AG09319 (cell line): Measurements from ENCODE around the gene NLRP5.

Experiments used
- DNase-seq: peaks from one replicate; pipeline ENCODE4 v3.0.0-alpha.2; 2010; ENCODE audit warnings: low read depth; ENCODE audit errors: extremely low read depth
- TF ChIP-seq, protein P1 (sequence below): IDR thresholded peaks from 2 replicates; pipeline ENCODE4 v1.5.1; 2011; ENCODE audit warnings: low read depth, mild to moderate bottlenecking, inconsistent platforms, low read length, moderate library complexity

The NLRP5 gene

DNA sequence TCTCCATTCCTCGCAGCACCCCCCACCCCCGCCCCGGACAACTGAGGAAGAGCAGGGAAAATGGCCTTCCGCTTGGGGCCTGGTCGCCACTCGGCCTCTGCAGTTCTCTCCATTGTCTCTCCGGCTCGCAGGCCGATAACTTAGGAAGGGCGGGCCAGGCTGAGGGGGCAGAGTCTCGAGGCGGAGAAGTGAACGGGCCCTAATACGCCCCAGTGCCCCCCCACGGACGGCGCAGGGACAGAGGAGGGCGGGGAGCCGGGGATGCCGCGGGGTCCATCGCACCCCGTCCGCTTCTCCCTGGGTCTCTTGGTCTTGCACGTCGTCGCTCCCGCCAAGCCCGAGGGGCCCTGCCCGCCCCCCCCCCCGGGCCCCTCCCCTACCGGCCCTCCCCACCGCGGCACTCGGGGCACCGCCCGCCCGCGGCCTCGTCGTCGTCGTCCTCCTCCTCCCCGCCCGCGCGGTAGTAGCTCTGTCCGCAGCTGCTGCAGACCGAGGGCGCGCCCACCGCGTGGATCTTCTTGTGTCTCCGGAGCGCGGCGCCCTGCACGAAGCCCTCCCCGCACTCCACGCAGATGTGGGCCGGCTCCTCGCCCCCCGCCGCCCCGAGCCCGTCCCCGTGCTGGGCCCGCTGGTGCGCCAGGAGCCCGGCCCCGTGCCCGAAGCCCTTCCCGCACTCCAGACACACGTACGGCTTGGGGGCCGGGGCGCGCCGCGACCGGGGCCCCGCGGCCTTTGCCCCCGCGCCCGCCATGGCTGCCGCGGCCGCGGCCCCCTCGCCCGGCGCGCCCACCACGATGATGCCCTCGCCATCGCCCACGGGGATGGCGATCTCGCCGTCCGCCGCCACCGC is 101.3 kb downstream of the NLRP5 start:
- TF ChIP-seq, protein P1, sequence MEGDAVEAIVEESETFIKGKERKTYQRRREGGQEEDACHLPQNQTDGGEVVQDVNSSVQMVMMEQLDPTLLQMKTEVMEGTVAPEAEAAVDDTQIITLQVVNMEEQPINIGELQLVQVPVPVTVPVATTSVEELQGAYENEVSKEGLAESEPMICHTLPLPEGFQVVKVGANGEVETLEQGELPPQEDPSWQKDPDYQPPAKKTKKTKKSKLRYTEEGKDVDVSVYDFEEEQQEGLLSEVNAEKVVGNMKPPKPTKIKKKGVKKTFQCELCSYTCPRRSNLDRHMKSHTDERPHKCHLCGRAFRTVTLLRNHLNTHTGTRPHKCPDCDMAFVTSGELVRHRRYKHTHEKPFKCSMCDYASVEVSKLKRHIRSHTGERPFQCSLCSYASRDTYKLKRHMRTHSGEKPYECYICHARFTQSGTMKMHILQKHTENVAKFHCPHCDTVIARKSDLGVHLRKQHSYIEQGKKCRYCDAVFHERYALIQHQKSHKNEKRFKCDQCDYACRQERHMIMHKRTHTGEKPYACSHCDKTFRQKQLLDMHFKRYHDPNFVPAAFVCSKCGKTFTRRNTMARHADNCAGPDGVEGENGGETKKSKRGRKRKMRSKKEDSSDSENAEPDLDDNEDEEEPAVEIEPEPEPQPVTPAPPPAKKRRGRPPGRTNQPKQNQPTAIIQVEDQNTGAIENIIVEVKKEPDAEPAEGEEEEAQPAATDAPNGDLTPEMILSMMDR: no peak
- DNase-seq: no peak

DNA sequence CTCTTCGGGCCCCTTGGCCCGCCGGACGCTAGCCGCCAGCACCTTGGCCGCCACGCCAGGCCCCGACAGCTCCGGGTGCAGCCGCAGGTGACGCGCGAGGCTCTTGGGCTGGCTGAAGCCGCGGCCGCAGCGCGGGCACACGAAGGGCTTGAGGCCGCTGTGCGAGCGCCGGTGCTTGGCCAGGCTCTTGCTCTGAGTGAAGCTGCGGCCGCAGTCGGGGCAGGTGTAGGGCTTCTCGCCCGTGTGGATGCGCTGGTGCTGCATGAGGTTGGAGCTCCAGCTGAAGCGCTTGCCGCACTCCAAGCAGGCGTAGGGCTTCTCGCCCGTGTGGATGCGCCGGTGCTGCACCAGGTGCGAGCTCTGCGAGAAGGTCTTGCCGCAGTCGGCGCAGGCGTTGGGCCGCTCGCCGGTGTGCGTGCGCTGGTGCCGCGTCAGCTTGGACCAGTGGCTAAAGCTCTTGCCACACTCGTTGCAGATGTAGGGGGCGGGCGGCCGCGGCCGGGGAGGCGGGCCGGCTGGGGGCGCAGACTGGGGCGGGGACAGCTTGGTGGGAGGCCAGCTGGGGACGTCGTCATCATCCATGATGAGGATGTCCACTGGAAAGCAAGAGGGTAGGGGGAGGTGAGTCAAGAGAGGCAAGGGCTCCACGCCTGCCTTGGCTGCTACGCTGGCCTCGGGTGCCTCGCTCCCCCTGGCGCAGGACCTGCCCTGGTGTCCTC is 102.1 kb downstream of the NLRP5 start:
- DNase-seq: no peak
- TF ChIP-seq, protein P1: no peak

DNA sequence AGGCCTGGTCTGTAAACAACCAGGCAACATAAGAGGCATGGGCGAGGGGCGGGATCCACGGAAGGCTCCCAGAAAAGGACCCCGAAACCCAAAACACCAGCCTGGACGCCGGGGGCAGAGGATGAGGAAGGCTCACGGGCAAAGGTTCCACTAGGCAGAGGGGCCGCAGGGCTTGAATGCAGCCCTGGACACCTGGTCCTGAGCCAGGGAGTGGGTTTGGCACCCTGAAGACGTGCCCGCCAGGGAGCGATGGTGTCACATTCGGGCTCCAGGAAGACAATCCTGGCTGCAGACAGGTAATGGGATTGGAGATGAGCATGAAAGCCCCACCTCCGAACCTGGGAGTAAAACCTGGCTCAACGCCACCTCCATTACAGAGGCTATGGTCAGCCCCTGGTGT is 102.8 kb downstream of the NLRP5 start:
- DNase-seq: no peak
- TF ChIP-seq, protein P1: no peak

DNA sequence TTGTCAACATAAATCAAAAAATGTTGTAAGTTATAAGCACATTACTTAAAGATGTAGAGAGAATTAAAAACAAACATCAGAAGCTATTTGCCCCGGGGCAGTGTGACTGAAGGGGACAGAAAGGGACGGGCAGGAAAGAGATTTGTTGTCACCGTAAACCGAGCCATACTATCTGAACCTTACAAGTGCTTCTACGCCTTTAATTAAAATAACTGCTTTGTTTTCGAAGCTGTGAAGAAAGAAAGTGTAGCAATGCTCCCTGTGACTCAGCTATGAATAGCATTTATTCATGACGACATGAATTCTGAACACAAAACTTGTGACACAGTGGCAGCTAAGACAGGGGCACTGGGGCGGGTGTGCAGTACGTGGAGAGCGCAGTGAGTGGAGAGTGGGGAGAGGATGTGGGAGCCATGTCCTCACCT is 104.5 kb downstream of the NLRP5 start:
- no peak for DNase-seq
- TF ChIP-seq, protein P1: no peak

DNA sequence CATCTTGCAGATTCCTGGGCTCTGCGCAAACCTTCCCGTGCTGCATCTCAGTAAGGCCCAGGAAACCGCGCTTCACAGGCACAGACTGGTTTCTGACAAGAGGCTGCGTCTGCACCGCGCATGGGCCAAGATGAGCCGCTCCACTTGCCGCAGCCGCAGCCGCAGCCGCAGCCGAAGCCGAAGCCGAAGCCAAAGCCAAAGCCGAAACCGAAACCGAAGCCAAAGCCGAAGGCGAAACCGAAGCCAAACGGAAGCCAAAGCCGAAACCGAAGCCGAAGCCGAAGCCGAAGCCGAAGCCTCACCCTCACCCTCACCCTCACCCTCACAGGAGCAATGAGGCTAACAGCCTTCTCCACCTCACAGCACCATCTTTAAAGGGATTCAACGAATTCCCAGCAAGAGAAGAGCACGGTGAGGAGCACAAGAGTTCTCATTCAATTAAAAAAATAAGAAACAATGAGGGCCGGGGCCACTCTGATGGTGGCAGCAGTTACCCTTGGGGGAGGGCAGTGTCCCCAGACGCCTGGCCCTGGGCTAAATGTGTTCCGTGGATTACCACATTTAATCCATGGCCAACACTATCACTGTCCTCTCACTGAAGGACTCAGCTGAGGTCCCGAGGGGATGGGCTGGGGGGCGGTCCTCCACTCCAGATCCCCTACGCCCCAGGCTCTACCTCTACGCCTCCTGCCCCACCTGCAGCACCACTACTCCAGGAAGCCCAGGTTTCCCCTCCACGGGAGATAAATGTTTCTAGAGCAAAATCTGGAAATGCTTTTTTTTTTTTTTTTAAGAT is 105.4 kb downstream of the NLRP5 start:
- TF ChIP-seq, protein P1: no peak
- no peak for DNase-seq

DNA sequence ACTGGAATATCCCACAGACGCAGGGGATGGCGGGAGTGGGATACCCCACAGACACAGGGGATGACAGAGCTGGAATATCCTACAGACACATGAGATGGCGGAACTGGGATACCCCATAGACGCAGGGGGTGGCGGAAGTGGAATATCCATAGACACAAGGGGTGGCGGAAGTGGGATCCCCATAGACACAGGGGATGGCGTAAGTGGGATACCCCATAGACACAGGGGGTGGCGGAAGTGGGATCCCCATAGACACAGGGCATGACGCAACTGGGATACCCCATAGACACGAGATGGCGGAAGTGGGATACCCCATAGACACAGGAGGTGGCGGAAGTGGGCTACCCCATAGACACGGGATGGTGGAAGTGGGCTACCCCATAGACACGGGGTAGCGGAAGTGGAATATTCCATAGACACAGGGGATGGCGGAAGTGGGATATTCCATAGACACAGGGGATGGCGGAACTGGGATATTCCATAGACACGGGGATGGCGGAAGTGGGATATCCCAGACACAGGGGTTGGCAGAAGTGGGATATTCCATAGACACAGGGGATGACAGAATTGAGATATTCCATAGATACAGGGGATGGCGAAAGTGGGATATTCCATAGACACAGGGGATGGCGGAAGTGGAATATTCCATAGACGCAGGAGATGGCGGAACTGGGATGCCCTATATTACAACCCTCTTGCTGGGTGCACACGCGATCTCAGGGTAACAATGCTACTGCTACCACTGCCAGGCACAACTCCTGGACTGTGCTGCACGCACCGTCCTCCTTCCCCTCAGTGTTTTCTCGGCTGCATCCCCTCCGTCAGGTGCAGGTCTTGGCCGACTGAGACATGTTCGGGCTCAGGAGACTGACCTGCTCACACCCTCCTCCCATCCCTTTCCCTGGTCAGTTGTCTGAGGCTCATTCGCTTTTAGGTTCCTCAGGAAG is 106.4 kb downstream of the NLRP5 start:
- TF ChIP-seq, protein P1: no peak
- no peak for DNase-seq
